Psoas muscle (tissue), 8 donors: ENCODE measurements around the gene TIGD2. TPM values are rescaled to one million over a fixed set of nuclear protein-coding genes. Genes with fewer than 3 reads are reported as not detected.

Experiments
- ATAC-seq, 4 donors: fragments of 200-7000 bp; cut with Tn5 transposase; one replicate each; pipeline ENCODE4 v1.9.1; 2020; ENCODE audit warnings: moderate library complexity in 3 of 4, mild to moderate bottlenecking in 2 of 4
- DNase-seq, 2 donors: peaks; one replicate each; pipeline ENCODE4 v3.0.0-alpha.2; 2020
- H3K27ac ChIP-seq: fragments of 200-600 bp; one replicate; pipeline ENCODE4 v1.8.0; 2022
- H3K27me3 ChIP-seq, 3 donors: fragments of 200-600 bp in 1 of 3; one replicate each; pipeline versions ENCODE4 v1.6.1 to v1.8.0; 2013 to 2022; ENCODE audit warnings: low read length in 2 of 3, mild to moderate bottlenecking in 2 of 3, moderate library complexity in 1 of 3; ENCODE audit not compliant: insufficient read depth in 3 of 3
- H3K36me3 ChIP-seq, 2 donors: fragments of 200-600 bp in 1 of 2; one replicate each; pipeline versions ENCODE4 v1.6.1 to v1.8.0; 2013 to 2022; ENCODE audit warnings: low read depth in 1 of 2, mild to moderate bottlenecking in 1 of 2, moderate library complexity in 1 of 2; ENCODE audit not compliant: insufficient read depth in 1 of 2
- H3K4me1 ChIP-seq: fragments of 200-600 bp; one replicate; pipeline ENCODE4 v1.8.0; 2022
- H3K4me3 ChIP-seq: fragments of 200-600 bp; one replicate; pipeline ENCODE4 v1.8.0; 2022; ENCODE audit warnings: mild to moderate bottlenecking
- H3K9me3 ChIP-seq: fragments of 200-600 bp; one replicate; pipeline ENCODE4 v1.8.0; 2022
- CTCF ChIP-seq: fragments of 200-600 bp; IDR thresholded peaks from one replicate; pipeline ENCODE4 v1.8.0; 2022; ENCODE audit warnings: antibody characterized with exemption
- WGBS, 3 donors: extraction: QIAGEN DNeasy Blood & Tissue Kit; methylation state at CpG; one replicate each; pipeline versions ENCODE4 v1.1.6 to v1.1.7; 2013; 5-methylcytosine and 5-hydroxymethylcytosine counted together
- intact Hi-C, 2 donors: fragments of 100-400 bp; cut with DNase I; formaldehyde crosslinking; loops; one replicate each; pipeline versions ENCODE4 v1.11.0 to v1.14.2; 2022
- long read RNA-seq, 2 donors: library from polyadenylated mRNA; unstranded; transcript quantifications; one replicate each; pipeline ENCODE4 v2.0.0, GENCODE V29; 2021
- polyA plus RNA-seq, 3 donors: library from polyadenylated mRNA; stranded (reverse); fragments of 200-250 nt; gene quantifications; one replicate each; pipeline ENCODE4 v1.2.3, GENCODE V29; 2013
- total RNA-seq, 4 donors: library from RNA; stranded (reverse); fragmentation: NEBNext Ultra II Directional in 2 of 4; extraction: Animal tissue kit (Norgen Biotek cat#: 25700) in 2 of 4; gene quantifications; one replicate each; pipeline versions ENCODE4 v1.2.1 to v1.2.4, GENCODE V29; 2021 to 2023
- donor health status: healthy with polysubstance abuse.
- donor health status: DM: no; HTN: no; CAD: no; lungs with moderate emphysema.
- donor health status: Bipolar disorder and iron deficiency.
- donor health status: healthy.
- donor health status: DM: yes; HTN: yes; CAD: no.
- donor health status: DM: no; HTN: no; CAD: no.
- donor health status: DM: no; HTN: no; CAD: no.
- donor health status: DM: yes; HTN: yes; CAD: no.

The TIGD2 gene
- total RNA-seq, result 1 to 10 TPM; 1.5 to 4.4 (median 2.7) TPM
- 1 to 10 TPM; 1.6 to 3.0 (median 1.8) TPM for polyA plus RNA-seq
- long read RNA-seq, donor 1, result 0 reads
- long read RNA-seq, donor 2, partial matches to known transcripts, result 0 of 2 reads
- long read RNA-seq, donor 2, other reads (novel, unspliced or antisense), result 0 of 2 reads

GRCh38 chr4:89110986-89111832 lies at the start of gene TIGD2:
TIGD2 (plus strand) TSS chr4:89111533; CDS start chr4:89112975, 1,442 bp downstream.
- H3K4me1 ChIP-seq, result peaks cover 15% of the 10 kb centered on the region
- DNase-seq (peak; percentile 92 to 94), ATAC-seq (peak; percentile 96 to 98 (median 98))
- intact Hi-C loops, result loop anchor here (2.0 to 10.0 kb wide), 3 partner anchors 54 to 289 kb away; partner anchors contain the start of gene FAM13A (in 1 of the 2)
- 0 to 1% (median 1%) methylated on average over 74 to 101 of the region's 101 CpGs for WGBS, 3 donors
- peak within 1 kb of the TSS; percentile 83 for H3K27ac ChIP-seq
- H3K9me3 ChIP-seq, result no peaks in the 10 kb centered on the region
- peak; percentile 89 for TF ChIP-seq CTCF
- no peaks in the 10 kb centered on the region for H3K36me3 ChIP-seq
- H3K4me3 ChIP-seq, result peak within 1 kb of the TSS; percentile 86
- no peaks in the 10 kb centered on the region for H3K27me3 ChIP-seq

- Histone ChIP-seq H3K4me3 (no peak overlapping the region), H3K36me3 (no peaks in the 10 kb centered on the region), H3K27me3 (no peaks in the 10 kb centered on the region), H3K9me3 (no peaks in the 10 kb centered on the region), H3K4me1 (no peaks in the 10 kb centered on the region), H3K27ac (no peak overlapping the region)
- intact Hi-C loops, result no loop called here
- DNase-seq (no peak), ATAC-seq (no peak)
- TF ChIP-seq CTCF, result no peak
- WGBS, 3 donors, result 48 to 76% (median 66%) methylated on average over 3 of the region's 3 CpGs
These were observed 46.5 kb upstream of the TIGD2 start for GRCh38 chr4:89064848-89065247.

- no peak for ATAC-seq
- intact Hi-C loops, result no loop called here
- Histone ChIP-seq H3K27me3 (no peaks in the 10 kb centered on the region), H3K27ac (no peak overlapping the region), H3K9me3 (no peaks in the 10 kb centered on the region), H3K36me3 (no peaks in the 10 kb centered on the region), H3K4me1 (no peaks in the 10 kb centered on the region), H3K4me3 (no peak overlapping the region)
- no peak for DNase-seq
- TF ChIP-seq CTCF, result no peak
These were observed 43.9 kb upstream of the TIGD2 start for GRCh38 chr4:89067417-89067816.

GRCh38 chr4:89069481-89069880 lies 41.9 kb upstream of the TIGD2 start:
- H3K9me3 ChIP-seq, result no peaks in the 10 kb centered on the region
- 75 to 86% (median 78%) methylated on average over 2 of the region's 2 CpGs for WGBS, 3 donors

More at GRCh38 chr4:89069481-89069880, 41.9 kb upstream of the TIGD2 start:
- H3K4me1 ChIP-seq, result no peaks in the 10 kb centered on the region
- ATAC-seq, result no peak
- H3K27ac ChIP-seq, result no peak overlapping the region
- H3K27me3 ChIP-seq, result no peaks in the 10 kb centered on the region
- no peak for DNase-seq
- H3K36me3 ChIP-seq, result no peaks in the 10 kb centered on the region
- intact Hi-C loops, result no loop called here
- TF ChIP-seq CTCF, result no peak
- no peak overlapping the region for H3K4me3 ChIP-seq
